HCT116 (cell line): ENCODE data around the gene CBX8. TPM values are rescaled to one million over a fixed set of nuclear protein-coding genes. Genes with fewer than 3 reads are reported as not detected.

Experiments
- ATAC-seq: fragments of 200-7000 bp; cut with Tn5 transposase; 2 replicates; pipeline ENCODE4 v1.9.1; 2020; ENCODE audit warnings: mild to moderate bottlenecking, moderate library complexity
- BruUV-seq: library from RNA; stranded (reverse); fragments of 400-500 nt; replicated peaks from 2 replicates; lab custom pipeline; 2021; lab: Mats Ljungman, UMichigan
- CTCF ChIA-PET: fragments of 300-600 bp; sonication (Branson Sonifier 250); formaldehyde crosslinking; loops from one replicate; lab custom pipeline; 2021; ENCODE audit warnings: antibody characterized with exemption; lab: Charles Lee
- POLR2A ChIA-PET: fragments of 300-600, 350-600 bp; sonication (Branson Sonifier 250); formaldehyde crosslinking; loops from one replicate; lab custom pipeline; 2021; ENCODE audit warnings: antibody characterized with exemption; lab: Charles Lee
- RAD21 ChIA-PET, 2 experiments: fragments of 300-600 bp; sonication (Branson Sonifier 250); formaldehyde crosslinking; loops; one replicate each; lab custom pipeline; 2023; ENCODE audit warnings: low total read pairs in 2 of 2; ENCODE audit not compliant: uncharacterized antibody in 2 of 2, unreplicated experiment in 2 of 2, low non-redundant PET in 1 of 2; lab: Charles Lee
- DNase-seq: peaks from one replicate; pipeline ENCODE4 v3.0.0-alpha.2; 2010; ENCODE audit warnings: low read depth, low spot score
- H2AFZ ChIP-seq: fragments of 200-600 bp; shearing (Covaris generic), sonication (generic); 2 replicates; pipeline ENCODE4 v1.6.1; 2017; ENCODE audit warnings: low read depth, mixed run types, mixed read lengths, antibody characterized with exemption, low read length; ENCODE audit not compliant: poor library complexity, severe bottlenecking
- H3K27ac ChIP-seq: 2 replicates; pipeline ENCODE4 v1.5.1; 2012; ENCODE audit warnings: low read depth, low read length
- H3K27me3 ChIP-seq: fragments of 200-600 bp; sonication (generic); 2 replicates; pipeline ENCODE4 v1.6.1; 2016; ENCODE audit warnings: mixed run types, low read length, mixed read lengths; ENCODE audit not compliant: insufficient read depth
- H3K36me3 ChIP-seq, 2 experiments: fragments of 200-500 bp in 1 of 2; fragments of 200-600 bp in 1 of 2; sonication (Bioruptor generic) in 1 of 2; sonication (generic) in 1 of 2; 2 replicates each; pipeline versions ENCODE4 v1.5.1 to v1.6.1; 2014 to 2016; ENCODE audit warnings: low read length in 2 of 2, inconsistent platforms in 1 of 2, mixed read lengths in 1 of 2, mixed run types in 1 of 2; ENCODE audit not compliant: insufficient read depth in 2 of 2, control insufficient read depth in 1 of 2
- H3K4me1 ChIP-seq, 2 experiments: fragments of 200-600 bp in 1 of 2; sonication (generic) in 1 of 2; 2 replicates each; pipeline versions ENCODE4 v1.5.1 to v1.6.1; 2012 to 2017; ENCODE audit warnings: low read length in 2 of 2, inconsistent platforms in 1 of 2, mild to moderate bottlenecking in 1 of 2, mixed read lengths in 1 of 2, mixed run types in 1 of 2, moderate library complexity in 1 of 2; ENCODE audit not compliant: insufficient read depth in 2 of 2, control insufficient read depth in 1 of 2
- H3K4me2 ChIP-seq: fragments of 200-600 bp; sonication (generic); 2 replicates; pipeline ENCODE4 v1.6.1; 2017; ENCODE audit warnings: mixed run types, low read length, mixed read lengths
- H3K4me3 ChIP-seq, 2 experiments: fragments of 200-600 bp in 1 of 2; sonication (generic) in 1 of 2; replicated peaks in 1 of 2; 2 replicates each; pipeline ENCODE4 v1.5.1; 2011 to 2016; ENCODE audit warnings: low read length in 2 of 2, control low read depth in 1 of 2, low read depth in 1 of 2, mild to moderate bottlenecking in 1 of 2, mixed read lengths in 1 of 2, mixed run types in 1 of 2
- H3K79me2 ChIP-seq: fragments of 200-600 bp; sonication (generic); 2 replicates; pipeline ENCODE4 v1.6.1; 2017; ENCODE audit warnings: mild to moderate bottlenecking, mixed run types, low read length, moderate library complexity, mixed read lengths; ENCODE audit not compliant: insufficient read depth
- H3K9ac ChIP-seq: fragments of 200-600 bp; sonication (generic); 2 replicates; pipeline ENCODE4 v1.6.1; 2016; ENCODE audit warnings: low read length, mixed read lengths
- H3K9me2 ChIP-seq: fragments of 200-600 bp; sonication (generic), shearing (Covaris generic); 2 replicates; pipeline ENCODE4 v1.6.1; 2017; ENCODE audit warnings: mixed run types, mild to moderate bottlenecking, moderate library complexity; ENCODE audit not compliant: insufficient read depth
- H3K9me3 ChIP-seq, 2 experiments: fragments of 200-500 bp in 1 of 2; fragments of 200-600 bp in 1 of 2; sonication (Bioruptor generic) in 1 of 2; sonication (generic) in 1 of 2; 2 replicates each; pipeline ENCODE4 v1.6.1; 2014 to 2017; ENCODE audit warnings: low read length in 2 of 2, mixed read lengths in 2 of 2, inconsistent platforms in 1 of 2, low read depth in 1 of 2, mild to moderate bottlenecking in 1 of 2, mixed run types in 1 of 2, moderate library complexity in 1 of 2; ENCODE audit not compliant: control insufficient read depth in 1 of 2, insufficient read depth in 1 of 2
- H4K20me1 ChIP-seq: fragments of 200-600 bp; sonication (generic), shearing (Covaris generic); 2 replicates; pipeline ENCODE4 v1.6.1; 2017; ENCODE audit warnings: mixed run types, mild to moderate bottlenecking, moderate library complexity; ENCODE audit not compliant: insufficient read depth
- CBX3 ChIP-seq: IDR thresholded peaks from 2 replicates; pipeline ENCODE4 v1.6.1; 2012; ENCODE audit warnings: low read depth
- CEBPB ChIP-seq: IDR thresholded peaks from 2 replicates; pipeline ENCODE4 v1.6.1; 2012; ENCODE audit warnings: low read depth
- EGR1 ChIP-seq: IDR thresholded peaks from 2 replicates; pipeline ENCODE4 v1.6.1; 2012; ENCODE audit warnings: low read depth
- EZH2 ChIP-seq: fragments of 200-600 bp; sonication (generic); IDR thresholded peaks from 2 replicates; pipeline ENCODE4 v1.6.1; 2017; ENCODE audit warnings: antibody characterized with exemption, mixed run types
- EZH2phosphoT487 ChIP-seq: fragments of 200-600 bp; IDR thresholded peaks from 2 replicates; pipeline ENCODE4 v1.6.1; 2018; ENCODE audit warnings: antibody characterized with exemption, borderline replicate concordance
- POLR2A ChIP-seq: IDR thresholded peaks from 2 replicates; pipeline ENCODE4 v1.7.0; 2011; ENCODE audit warnings: borderline replicate concordance; ENCODE audit not compliant: insufficient read depth, insufficient read length; ENCODE audit errors: extremely low read depth
- POLR2AphosphoS5 ChIP-seq: IDR thresholded peaks from 2 replicates; pipeline ENCODE4 v1.6.1; 2011; ENCODE audit warnings: mild to moderate bottlenecking, low read depth, low read length, moderate library complexity
- RAD21 ChIP-seq: IDR thresholded peaks from 2 replicates; pipeline ENCODE4 v1.6.1; 2012; ENCODE audit warnings: low read depth, mild to moderate bottlenecking
- SP1 ChIP-seq: IDR thresholded peaks from 2 replicates; pipeline ENCODE4 v1.6.1; 2012; ENCODE audit warnings: low read depth
- SRF ChIP-seq: IDR thresholded peaks from 2 replicates; pipeline ENCODE4 v1.6.1; 2012; ENCODE audit warnings: low read depth
- TCF7L2 ChIP-seq: IDR thresholded peaks from 2 replicates; pipeline ENCODE4 v1.7.0; 2011; ENCODE audit warnings: borderline replicate concordance, inconsistent platforms; ENCODE audit not compliant: insufficient read depth, insufficient read length; ENCODE audit errors: extremely low read depth
- YY1 ChIP-seq: IDR thresholded peaks from 2 replicates; pipeline ENCODE4 v1.6.1; 2011; ENCODE audit warnings: low read length, low read depth, moderate library complexity, mild to moderate bottlenecking; ENCODE audit not compliant: insufficient replicate concordance; ENCODE audit errors: extremely low read depth
- ZNF274 ChIP-seq: fragments of 200-500 bp; sonication (Bioruptor generic); IDR thresholded peaks from 2 replicates; pipeline ENCODE4 v1.6.1; 2014; ENCODE audit warnings: mild to moderate bottlenecking, low read depth, low read length, inconsistent platforms
- intact Hi-C: fragments of 100-400 bp; cut with micrococcal nuclease; formaldehyde crosslinking; loops from 2 replicates; pipeline ENCODE4 v1.10.0; 2022
- total RNA-seq: library from RNA; stranded (reverse); gene quantifications from one replicate; pipeline ENCODE4 v1.2.1, GENCODE V29; 2021; ENCODE audit not compliant: unreplicated experiment
- TF ChIP-seq, protein P1 (sequence below): IDR thresholded peaks from 2 replicates; pipeline ENCODE4 v1.6.1; 2011; ENCODE audit warnings: mild to moderate bottlenecking, low read length, moderate library complexity; ENCODE audit not compliant: insufficient replicate concordance; ENCODE audit errors: extremely low read depth
- TF ChIP-seq, protein P2 (sequence below): IDR thresholded peaks from 2 replicates; pipeline ENCODE4 v1.6.1; 2012
- TF ChIP-seq, protein P3 (sequence below): IDR thresholded peaks from 2 replicates; pipeline ENCODE4 v1.6.1; 2012; ENCODE audit warnings: low read depth

CBX8 gene
- total RNA-seq, 1 experiment from 2014 or later, result 29.0 TPM

DNA sequence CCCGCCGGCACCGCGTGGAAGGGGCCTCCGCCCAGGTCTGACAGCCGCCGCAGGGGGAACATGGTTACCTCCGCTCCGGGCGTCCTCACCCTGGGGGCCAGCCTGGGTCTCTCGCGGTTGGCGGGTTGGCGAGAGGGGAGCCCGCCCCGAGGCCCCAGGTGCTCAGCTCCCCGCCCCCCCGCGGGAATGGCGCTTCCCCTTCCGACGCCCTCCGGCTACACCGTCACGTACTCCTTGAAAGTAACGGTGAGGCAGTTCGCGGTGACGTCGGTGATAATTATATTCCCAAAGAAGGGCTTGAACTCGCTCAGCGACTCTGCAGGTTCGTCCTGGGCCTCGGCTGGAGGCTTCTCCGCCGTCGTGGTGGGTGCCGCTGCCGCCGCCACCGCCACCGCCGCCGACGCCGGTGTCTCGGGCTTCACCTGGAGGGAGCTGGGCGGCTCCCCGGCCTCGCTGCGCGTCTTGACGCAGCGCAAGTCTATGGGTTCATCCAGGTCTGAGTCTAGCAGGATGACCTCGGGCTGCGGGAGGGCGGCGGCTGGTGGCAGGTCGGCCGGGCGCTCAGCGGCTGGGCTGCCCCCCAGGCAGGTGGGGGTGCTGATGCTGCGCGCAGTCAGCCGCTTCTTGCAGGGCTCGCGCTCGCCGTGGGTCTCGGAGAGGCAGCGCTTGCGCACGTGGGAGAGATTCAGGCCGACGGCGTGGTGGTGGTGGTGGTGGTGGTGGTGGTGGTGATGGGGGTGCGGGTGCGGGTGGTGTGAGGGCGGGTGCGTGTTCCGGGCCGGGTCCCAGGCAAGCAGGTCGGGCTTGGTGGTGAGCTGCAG is 37.1 kb upstream of the CBX8 start:
- H3K4me3 ChIP-seq, result no peak overlapping the region
- no peak for DNase-seq
- H4K20me1 ChIP-seq, result peaks cover 4% of the 10 kb centered on the region; the same call in 1 of the 2 replicates
- ChIA-PET POLR2A (interaction anchor here (0.9 kb wide), 1 partner anchor 17 kb away, joined by 3 read pairs; no protein-coding TSS in a partner anchor), RAD21 (no interaction called here), CTCF (interaction anchor here (1.4 kb wide), 1 partner anchor 45 kb away, joined by 5 read pairs; no protein-coding TSS in a partner anchor)
- H3K9me2 ChIP-seq, result no peaks in the 10 kb centered on the region
- H3K27ac ChIP-seq, result no peak overlapping the region; the same call in 1 of the 2 replicates
- H3K27me3 ChIP-seq, result no peaks in the 10 kb centered on the region
- H3K9ac ChIP-seq, result no peak overlapping the region
- TF ChIP-seq CBX3 (no peak), ZNF274 (no peak), EGR1 (no peak), RAD21 (no peak), CEBPB (no peak), SRF (no peak), EZH2 (no peak), SP1 (no peak), TCF7L2 (no peak), POLR2AphosphoS5 (no peak; the same call in 1 of the 2 replicates), POLR2A (no peak), EZH2phosphoT487 (no peak), YY1 (no peak)
- TF ChIP-seq, protein P1, sequence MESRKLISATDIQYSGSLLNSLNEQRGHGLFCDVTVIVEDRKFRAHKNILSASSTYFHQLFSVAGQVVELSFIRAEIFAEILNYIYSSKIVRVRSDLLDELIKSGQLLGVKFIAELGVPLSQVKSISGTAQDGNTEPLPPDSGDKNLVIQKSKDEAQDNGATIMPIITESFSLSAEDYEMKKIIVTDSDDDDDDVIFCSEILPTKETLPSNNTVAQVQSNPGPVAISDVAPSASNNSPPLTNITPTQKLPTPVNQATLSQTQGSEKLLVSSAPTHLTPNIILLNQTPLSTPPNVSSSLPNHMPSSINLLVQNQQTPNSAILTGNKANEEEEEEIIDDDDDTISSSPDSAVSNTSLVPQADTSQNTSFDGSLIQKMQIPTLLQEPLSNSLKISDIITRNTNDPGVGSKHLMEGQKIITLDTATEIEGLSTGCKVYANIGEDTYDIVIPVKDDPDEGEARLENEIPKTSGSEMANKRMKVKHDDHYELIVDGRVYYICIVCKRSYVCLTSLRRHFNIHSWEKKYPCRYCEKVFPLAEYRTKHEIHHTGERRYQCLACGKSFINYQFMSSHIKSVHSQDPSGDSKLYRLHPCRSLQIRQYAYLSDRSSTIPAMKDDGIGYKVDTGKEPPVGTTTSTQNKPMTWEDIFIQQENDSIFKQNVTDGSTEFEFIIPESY, result no peak
- TF ChIP-seq, protein P2, sequence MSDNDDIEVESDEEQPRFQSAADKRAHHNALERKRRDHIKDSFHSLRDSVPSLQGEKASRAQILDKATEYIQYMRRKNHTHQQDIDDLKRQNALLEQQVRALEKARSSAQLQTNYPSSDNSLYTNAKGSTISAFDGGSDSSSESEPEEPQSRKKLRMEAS, result no peak
- TF ChIP-seq, protein P3, sequence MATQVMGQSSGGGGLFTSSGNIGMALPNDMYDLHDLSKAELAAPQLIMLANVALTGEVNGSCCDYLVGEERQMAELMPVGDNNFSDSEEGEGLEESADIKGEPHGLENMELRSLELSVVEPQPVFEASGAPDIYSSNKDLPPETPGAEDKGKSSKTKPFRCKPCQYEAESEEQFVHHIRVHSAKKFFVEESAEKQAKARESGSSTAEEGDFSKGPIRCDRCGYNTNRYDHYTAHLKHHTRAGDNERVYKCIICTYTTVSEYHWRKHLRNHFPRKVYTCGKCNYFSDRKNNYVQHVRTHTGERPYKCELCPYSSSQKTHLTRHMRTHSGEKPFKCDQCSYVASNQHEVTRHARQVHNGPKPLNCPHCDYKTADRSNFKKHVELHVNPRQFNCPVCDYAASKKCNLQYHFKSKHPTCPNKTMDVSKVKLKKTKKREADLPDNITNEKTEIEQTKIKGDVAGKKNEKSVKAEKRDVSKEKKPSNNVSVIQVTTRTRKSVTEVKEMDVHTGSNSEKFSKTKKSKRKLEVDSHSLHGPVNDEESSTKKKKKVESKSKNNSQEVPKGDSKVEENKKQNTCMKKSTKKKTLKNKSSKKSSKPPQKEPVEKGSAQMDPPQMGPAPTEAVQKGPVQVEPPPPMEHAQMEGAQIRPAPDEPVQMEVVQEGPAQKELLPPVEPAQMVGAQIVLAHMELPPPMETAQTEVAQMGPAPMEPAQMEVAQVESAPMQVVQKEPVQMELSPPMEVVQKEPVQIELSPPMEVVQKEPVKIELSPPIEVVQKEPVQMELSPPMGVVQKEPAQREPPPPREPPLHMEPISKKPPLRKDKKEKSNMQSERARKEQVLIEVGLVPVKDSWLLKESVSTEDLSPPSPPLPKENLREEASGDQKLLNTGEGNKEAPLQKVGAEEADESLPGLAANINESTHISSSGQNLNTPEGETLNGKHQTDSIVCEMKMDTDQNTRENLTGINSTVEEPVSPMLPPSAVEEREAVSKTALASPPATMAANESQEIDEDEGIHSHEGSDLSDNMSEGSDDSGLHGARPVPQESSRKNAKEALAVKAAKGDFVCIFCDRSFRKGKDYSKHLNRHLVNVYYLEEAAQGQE, result no peak
- no TSS peak for BruUV-seq
- H3K4me2 ChIP-seq, result no peak overlapping the region
- peaks cover 55 to 74% of the 10 kb centered on the region in 2 experiments for H3K4me1 ChIP-seq
- peaks cover 9 to 18% of the 10 kb centered on the region in 2 experiments; a peak in 2 of 4 replicates for H3K36me3 ChIP-seq
- H2AFZ ChIP-seq, result no peak overlapping the region
- H3K79me2 ChIP-seq, result peaks cover 52% of the 10 kb centered on the region
- ATAC-seq, result no peak
- intact Hi-C loops, result loop anchor here (2.0 kb wide), 1 partner anchor 43 kb away; no protein-coding TSS in a partner anchor
- H3K9me3 ChIP-seq, result no peaks in the 10 kb centered on the region
